Measurements from ENCODE around the gene BCL11A.

DNA sequence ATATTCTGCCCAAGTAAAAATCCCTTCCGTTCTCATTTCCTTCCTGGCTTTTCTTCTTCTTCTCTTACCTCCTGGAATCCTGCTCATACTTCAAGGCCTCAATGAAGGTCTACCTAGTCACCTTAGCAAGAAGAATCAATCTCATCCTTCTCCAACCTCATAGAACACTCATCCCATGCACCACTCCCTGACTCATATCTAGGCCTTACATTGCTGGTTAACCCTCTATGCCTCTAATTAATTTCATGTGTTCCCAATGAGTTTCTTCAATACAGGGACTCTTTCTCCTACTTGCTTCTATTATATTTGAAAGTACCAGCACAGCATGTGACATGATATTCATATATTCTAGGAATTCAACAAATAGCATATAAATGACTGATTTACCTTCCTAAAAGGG is 63.0 kb downstream of the BCL11A start:
- TF ChIP-seq, protein P1, sequence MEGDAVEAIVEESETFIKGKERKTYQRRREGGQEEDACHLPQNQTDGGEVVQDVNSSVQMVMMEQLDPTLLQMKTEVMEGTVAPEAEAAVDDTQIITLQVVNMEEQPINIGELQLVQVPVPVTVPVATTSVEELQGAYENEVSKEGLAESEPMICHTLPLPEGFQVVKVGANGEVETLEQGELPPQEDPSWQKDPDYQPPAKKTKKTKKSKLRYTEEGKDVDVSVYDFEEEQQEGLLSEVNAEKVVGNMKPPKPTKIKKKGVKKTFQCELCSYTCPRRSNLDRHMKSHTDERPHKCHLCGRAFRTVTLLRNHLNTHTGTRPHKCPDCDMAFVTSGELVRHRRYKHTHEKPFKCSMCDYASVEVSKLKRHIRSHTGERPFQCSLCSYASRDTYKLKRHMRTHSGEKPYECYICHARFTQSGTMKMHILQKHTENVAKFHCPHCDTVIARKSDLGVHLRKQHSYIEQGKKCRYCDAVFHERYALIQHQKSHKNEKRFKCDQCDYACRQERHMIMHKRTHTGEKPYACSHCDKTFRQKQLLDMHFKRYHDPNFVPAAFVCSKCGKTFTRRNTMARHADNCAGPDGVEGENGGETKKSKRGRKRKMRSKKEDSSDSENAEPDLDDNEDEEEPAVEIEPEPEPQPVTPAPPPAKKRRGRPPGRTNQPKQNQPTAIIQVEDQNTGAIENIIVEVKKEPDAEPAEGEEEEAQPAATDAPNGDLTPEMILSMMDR (conservative IDR thresholded peaks at IDR 0.05; ENCODE audit: low read depth in 2 of 2), result no peak
- TF ChIP-seq, protein P2, sequence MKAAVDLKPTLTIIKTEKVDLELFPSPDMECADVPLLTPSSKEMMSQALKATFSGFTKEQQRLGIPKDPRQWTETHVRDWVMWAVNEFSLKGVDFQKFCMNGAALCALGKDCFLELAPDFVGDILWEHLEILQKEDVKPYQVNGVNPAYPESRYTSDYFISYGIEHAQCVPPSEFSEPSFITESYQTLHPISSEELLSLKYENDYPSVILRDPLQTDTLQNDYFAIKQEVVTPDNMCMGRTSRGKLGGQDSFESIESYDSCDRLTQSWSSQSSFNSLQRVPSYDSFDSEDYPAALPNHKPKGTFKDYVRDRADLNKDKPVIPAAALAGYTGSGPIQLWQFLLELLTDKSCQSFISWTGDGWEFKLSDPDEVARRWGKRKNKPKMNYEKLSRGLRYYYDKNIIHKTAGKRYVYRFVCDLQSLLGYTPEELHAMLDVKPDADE (IDR thresholded peaks at IDR 0.05), result no peak
- TF ChIP-seq POLR2AphosphoS5 (IDR thresholded peaks at IDR 0.05; ENCODE audit: low read depth) (no peak), EZH2 (IDR thresholded peaks at IDR 0.05; ENCODE audit: low read depth, unreplicated experiment) (no peak), NANOG (IDR thresholded peaks at IDR 0.05; ENCODE audit: borderline replicate concordance) (no peak), EZH2phosphoT487 (IDR thresholded peaks at IDR 0.05; ENCODE audit: unreplicated experiment) (no peak), CREB1 (CRISPR knock-in tag; IDR thresholded peaks at IDR 0.05; ENCODE audit: low read depth) (no peak)
- TF ChIP-seq, protein P3, sequence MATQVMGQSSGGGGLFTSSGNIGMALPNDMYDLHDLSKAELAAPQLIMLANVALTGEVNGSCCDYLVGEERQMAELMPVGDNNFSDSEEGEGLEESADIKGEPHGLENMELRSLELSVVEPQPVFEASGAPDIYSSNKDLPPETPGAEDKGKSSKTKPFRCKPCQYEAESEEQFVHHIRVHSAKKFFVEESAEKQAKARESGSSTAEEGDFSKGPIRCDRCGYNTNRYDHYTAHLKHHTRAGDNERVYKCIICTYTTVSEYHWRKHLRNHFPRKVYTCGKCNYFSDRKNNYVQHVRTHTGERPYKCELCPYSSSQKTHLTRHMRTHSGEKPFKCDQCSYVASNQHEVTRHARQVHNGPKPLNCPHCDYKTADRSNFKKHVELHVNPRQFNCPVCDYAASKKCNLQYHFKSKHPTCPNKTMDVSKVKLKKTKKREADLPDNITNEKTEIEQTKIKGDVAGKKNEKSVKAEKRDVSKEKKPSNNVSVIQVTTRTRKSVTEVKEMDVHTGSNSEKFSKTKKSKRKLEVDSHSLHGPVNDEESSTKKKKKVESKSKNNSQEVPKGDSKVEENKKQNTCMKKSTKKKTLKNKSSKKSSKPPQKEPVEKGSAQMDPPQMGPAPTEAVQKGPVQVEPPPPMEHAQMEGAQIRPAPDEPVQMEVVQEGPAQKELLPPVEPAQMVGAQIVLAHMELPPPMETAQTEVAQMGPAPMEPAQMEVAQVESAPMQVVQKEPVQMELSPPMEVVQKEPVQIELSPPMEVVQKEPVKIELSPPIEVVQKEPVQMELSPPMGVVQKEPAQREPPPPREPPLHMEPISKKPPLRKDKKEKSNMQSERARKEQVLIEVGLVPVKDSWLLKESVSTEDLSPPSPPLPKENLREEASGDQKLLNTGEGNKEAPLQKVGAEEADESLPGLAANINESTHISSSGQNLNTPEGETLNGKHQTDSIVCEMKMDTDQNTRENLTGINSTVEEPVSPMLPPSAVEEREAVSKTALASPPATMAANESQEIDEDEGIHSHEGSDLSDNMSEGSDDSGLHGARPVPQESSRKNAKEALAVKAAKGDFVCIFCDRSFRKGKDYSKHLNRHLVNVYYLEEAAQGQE (IDR thresholded peaks at IDR 0.05; ENCODE audit: unreplicated experiment), result no peak

All from GM23338 (cell line).